Measurements from ENCODE around the gene TBC1D22A.
"Not testable (repeated sequence)": the region's sequence is repeated elsewhere in the genome, so short reads cannot be mapped to it uniquely, and the experiment has no call there.

TBC1D22A gene

GRCh38 chr22:46762238-46763050, at the start of gene TBC1D22A:
TBC1D22A (plus strand) TSS chr22:46762650; CDS start chr22:46762787, 137 bp downstream.
- peak; percentile 98 for DNase-seq

GRCh38 chr22:46714550-46714949, 47.9 kb upstream of the TBC1D22A start:
- no peak for DNase-seq

GRCh38 chr22:46719921-46720320, 42.5 kb upstream of the TBC1D22A start:
- DNase-seq, result no peak

GRCh38 chr22:46721501-46722085, 40.9 kb upstream of the TBC1D22A start:
- DNase-seq, result peak; percentile 45

- DNase-seq, result no peak
Measured at GRCh38 chr22:46723882-46724281, 38.6 kb upstream of the TBC1D22A start.

GRCh38 chr22:46725096-46725495, 37.4 kb upstream of the TBC1D22A start:
- DNase-seq, result no peak

- DNase-seq, result peak; percentile 61
Measured at GRCh38 chr22:46726066-46726985, 36.1 kb upstream of the TBC1D22A start.

- no peak for DNase-seq
Measured at GRCh38 chr22:46726986-46727317, 35.5 kb upstream of the TBC1D22A start.

GRCh38 chr22:46727813-46728364, 34.6 kb upstream of the TBC1D22A start:
- no peak for DNase-seq

GRCh38 chr22:46728470-46728869, 34.0 kb upstream of the TBC1D22A start:
- DNase-seq, result no peak

- no peak for DNase-seq
Measured at GRCh38 chr22:46730568-46731245, 31.7 kb upstream of the TBC1D22A start.

- DNase-seq, result peak; percentile 27
Measured at GRCh38 chr22:46731246-46732040, 31.0 kb upstream of the TBC1D22A start.

GRCh38 chr22:46732041-46732379, 30.4 kb upstream of the TBC1D22A start:
- no peak for DNase-seq

GRCh38 chr22:46732513-46732912, 29.9 kb upstream of the TBC1D22A start:
- no peak for DNase-seq

GRCh38 chr22:46734213-46734722, 28.2 kb upstream of the TBC1D22A start:
- not testable (repeated sequence) for DNase-seq

GRCh38 chr22:46734830-46735453, 27.5 kb upstream of the TBC1D22A start:
- peak; percentile 83 for DNase-seq

GRCh38 chr22:46735747-46736608, 26.5 kb upstream of the TBC1D22A start:
- DNase-seq, result peak; percentile 82

- no peak for DNase-seq
Measured at GRCh38 chr22:46736705-46737104, 25.7 kb upstream of the TBC1D22A start.

GRCh38 chr22:46737105-46737975, 25.1 kb upstream of the TBC1D22A start:
- peak; percentile 77 for DNase-seq
